WTC11 (cell line): ENCODE measurements around the gene FBXW2. TPM values are rescaled to one million over a fixed set of nuclear protein-coding genes. Genes with fewer than 3 reads are reported as not detected.

Experiments
- ATAC-seq: fragments of 200-7000 bp; cut with Tn5 transposase; 2 replicates; pipeline ENCODE4 v1.10.0; 2021; ENCODE audit warnings: mild to moderate bottlenecking, moderate library complexity
- CTCF ChIA-PET: fragments of 300-600 bp; sonication (Branson Sonifier 250); formaldehyde crosslinking; loops from one replicate; lab custom pipeline; 2021; ENCODE audit warnings: antibody characterized with exemption; lab: Charles Lee
- POLR2A ChIA-PET: fragments of 350-600 bp; sonication (Branson Sonifier 250); formaldehyde crosslinking; loops from one replicate; lab custom pipeline; 2021; ENCODE audit warnings: antibody characterized with exemption; lab: Charles Lee
- DNase-seq: peaks from one replicate; pipeline ENCODE4 v3.0.0; 2021; ENCODE audit warnings: low spot score
- H3K27ac Mint-ChIP-seq: 2 replicates; pipeline ENCODE4 v1.8.0; 2021; ENCODE audit warnings: mixed read lengths
- H3K27me3 Mint-ChIP-seq: 2 replicates; pipeline ENCODE4 v1.8.0; 2021; ENCODE audit warnings: low read depth, mild to moderate bottlenecking, moderate library complexity, mixed read lengths
- H3K36me3 Mint-ChIP-seq: 2 replicates; pipeline ENCODE4 v1.8.0; 2021; ENCODE audit warnings: mixed read lengths
- H3K4me1 Mint-ChIP-seq: 2 replicates; pipeline ENCODE4 v1.8.0; 2022; ENCODE audit warnings: mixed read lengths
- H3K4me3 Mint-ChIP-seq: 2 replicates; pipeline ENCODE4 v1.8.0; 2021; ENCODE audit warnings: mild to moderate bottlenecking, moderate library complexity, mixed read lengths
- H3K9me3 Mint-ChIP-seq: 2 replicates; pipeline ENCODE4 v1.8.0; 2021; ENCODE audit warnings: mixed read lengths
- AFF4 ChIP-seq: sonication (generic); formaldehyde crosslinking; IDR thresholded peaks from 2 replicates; pipeline ENCODE4 v1.8.1; 2023; ENCODE audit warnings: mild to moderate bottlenecking, missing genetic modification reagents, borderline replicate concordance
- ATF2 ChIP-seq: sonication (generic); formaldehyde crosslinking; IDR thresholded peaks from 2 replicates; pipeline ENCODE4 v1.8.1; 2022; ENCODE audit warnings: low read depth, missing genetic modification reagents, borderline replicate concordance
- ATF3 ChIP-seq: sonication (generic); formaldehyde crosslinking; conservative IDR thresholded peaks from 2 replicates; pipeline ENCODE4 v1.8.1; 2022; ENCODE audit warnings: mild to moderate bottlenecking, missing genetic modification reagents
- CREM ChIP-seq: sonication (generic); formaldehyde crosslinking; IDR thresholded peaks from 2 replicates; pipeline ENCODE4 v1.8.1; 2022; ENCODE audit warnings: mild to moderate bottlenecking, missing genetic modification reagents, moderate library complexity
- ESRRA ChIP-seq: sonication (generic); formaldehyde crosslinking; IDR thresholded peaks from 2 replicates; pipeline ENCODE4 v1.8.1; 2022; ENCODE audit warnings: mild to moderate bottlenecking, missing genetic modification reagents, borderline replicate concordance
- FOXK1 ChIP-seq: sonication (generic); formaldehyde crosslinking; IDR thresholded peaks from 2 replicates; pipeline ENCODE4 v1.8.0; 2022; ENCODE audit warnings: mild to moderate bottlenecking, moderate library complexity, missing genetic modification reagents
- GABPB1 ChIP-seq: sonication (generic); formaldehyde crosslinking; IDR thresholded peaks from 2 replicates; pipeline ENCODE4 v1.8.1; 2023; ENCODE audit warnings: mild to moderate bottlenecking, missing genetic modification reagents
- MXD4 ChIP-seq: fragments of 250-450 bp; sonication (Bioruptor Pico); IDR thresholded peaks from 2 replicates; pipeline ENCODE4 v1.8.0; 2021; ENCODE audit warnings: mild to moderate bottlenecking, moderate library complexity, borderline replicate concordance
- PRRX2 ChIP-seq: fragments of 250-450 bp; sonication (Bioruptor Pico); IDR thresholded peaks from 2 replicates; pipeline ENCODE4 v1.8.0; 2021; ENCODE audit warnings: mild to moderate bottlenecking
- RORB ChIP-seq: fragments of 250-450 bp; sonication (Bioruptor Pico); IDR thresholded peaks from 2 replicates; pipeline ENCODE4 v1.9.0; 2021; ENCODE audit warnings: mild to moderate bottlenecking
- SP1 ChIP-seq: sonication (generic); formaldehyde crosslinking; conservative IDR thresholded peaks from 2 replicates; pipeline ENCODE4 v1.8.1; 2022; ENCODE audit warnings: missing genetic modification reagents
- TEAD4 ChIP-seq: sonication (generic); formaldehyde crosslinking; IDR thresholded peaks from 2 replicates; pipeline ENCODE4 v1.8.0; 2022; ENCODE audit warnings: mild to moderate bottlenecking, missing genetic modification reagents
- ZBTB21 ChIP-seq: sonication (generic); formaldehyde crosslinking; IDR thresholded peaks from 2 replicates; pipeline ENCODE4 v1.8.1; 2023; ENCODE audit warnings: mild to moderate bottlenecking, missing genetic modification reagents, borderline replicate concordance
- ZBTB43 ChIP-seq: sonication (generic); formaldehyde crosslinking; IDR thresholded peaks from 2 replicates; pipeline ENCODE4 v1.8.1; 2023; ENCODE audit warnings: mild to moderate bottlenecking, missing genetic modification reagents
- ZMAT4 ChIP-seq: fragments of 250-450 bp; sonication (Bioruptor Pico); IDR thresholded peaks from 2 replicates; pipeline ENCODE4 v1.9.0; 2021; ENCODE audit warnings: mild to moderate bottlenecking
- ZNF138 ChIP-seq: sonication (generic); formaldehyde crosslinking; conservative IDR thresholded peaks from 2 replicates; pipeline ENCODE4 v1.8.1; 2022; ENCODE audit warnings: mild to moderate bottlenecking, moderate library complexity, missing genetic modification reagents
- ZNF232 ChIP-seq: sonication (generic); formaldehyde crosslinking; IDR thresholded peaks from 2 replicates; pipeline ENCODE4 v1.8.0; 2022; ENCODE audit warnings: mild to moderate bottlenecking, missing genetic modification reagents
- ZNF263 ChIP-seq: sonication (generic); formaldehyde crosslinking; IDR thresholded peaks from 2 replicates; pipeline ENCODE4 v1.8.1; 2022; ENCODE audit warnings: low read depth, mild to moderate bottlenecking, moderate library complexity, missing genetic modification reagents
- ZNF281 ChIP-seq: sonication (generic); formaldehyde crosslinking; IDR thresholded peaks from 2 replicates; pipeline ENCODE4 v1.8.0; 2023; ENCODE audit warnings: mild to moderate bottlenecking, missing genetic modification reagents
- ZNF512 ChIP-seq: sonication (generic); formaldehyde crosslinking; IDR thresholded peaks from 2 replicates; pipeline ENCODE4 v1.8.1; 2022; ENCODE audit warnings: missing genetic modification reagents, borderline replicate concordance
- total RNA-seq: library from RNA; stranded (reverse); gene quantifications from 3 replicates; pipeline ENCODE4 v1.2.3, GENCODE V29; 2021

The FBXW2 gene
- total RNA-seq, 1 experiment from 2014 or later: 59.8 TPM

GRCh38 chr9:120778758-120779157 is 14.5 kb downstream of the FBXW2 start:
- POLR2A ChIA-PET: interaction anchor here (1.4 kb wide), 1 partner anchor 14 kb away, joined by 4 read pairs; the partner anchor contains the start of gene FBXW2
- H3K4me1 Mint-ChIP-seq: no peaks in the 10 kb centered on the region
- peak; percentile 58; the same call in 1 of the 2 replicates for TF ChIP-seq GABPB1 (CRISPR knock-in tag)
- TF ChIP-seq SP1 (CRISPR knock-in tag): no peak
- TF ChIP-seq, all 79 proteins: peak for 1
- CTCF ChIA-PET: no interaction called here
- DNase-seq (no peak), ATAC-seq (no peak)
- no peaks in the 10 kb centered on the region for H3K9me3 Mint-ChIP-seq
- H3K27ac Mint-ChIP-seq: peak overlapping the region; percentile 17; the same call in 1 of the 2 replicates
- H3K36me3 Mint-ChIP-seq: peaks cover 39% of the 10 kb centered on the region
- no peak overlapping the region for H3K4me3 Mint-ChIP-seq
- no peaks in the 10 kb centered on the region for H3K27me3 Mint-ChIP-seq

GRCh38 chr9:120777229-120777628 is 16.0 kb downstream of the FBXW2 start:
- ChIA-PET CTCF (interaction anchor here (0.6 kb wide), 1 partner anchor 283 kb away, joined by 3 read pairs; no protein-coding TSS in a partner anchor), POLR2A (interaction anchor here (1.4 kb wide), 1 partner anchor 16 kb away, joined by 4 read pairs; the partner anchor contains the start of gene FBXW2)
- Mint-ChIP-seq H3K27ac (no peak overlapping the region), H3K9me3 (no peaks in the 10 kb centered on the region), H3K4me1 (no peaks in the 10 kb centered on the region), H3K27me3 (no peaks in the 10 kb centered on the region), H3K36me3 (peaks cover 42% of the 10 kb centered on the region), H3K4me3 (no peak overlapping the region)
- DNase-seq (no peak), ATAC-seq (no peak)
- TF ChIP-seq ZNF232 (no peak), RORB (CRISPR knock-in tag) (no peak), FOXK1 (no peak), ZMAT4 (CRISPR knock-in tag) (no peak), PRRX2 (CRISPR knock-in tag) (no peak), ZNF512 (CRISPR knock-in tag) (no peak), ZNF263 (no peak), ZBTB21 (CRISPR knock-in tag) (no peak), ZNF138 (no peak), ZNF281 (no peak), ESRRA (CRISPR knock-in tag) (no peak), ZBTB43 (CRISPR knock-in tag) (no peak), MXD4 (CRISPR knock-in tag) (no peak), GABPB1 (CRISPR knock-in tag) (no peak), TEAD4 (CRISPR knock-in tag) (no peak), AFF4 (CRISPR knock-in tag) (no peak), ATF2 (CRISPR knock-in tag) (no peak), ATF3 (no peak), CREM (CRISPR knock-in tag) (no peak)
